ENCODE results near the gene AQP12A.
"Not testable (repeated sequence)": the region's sequence is repeated elsewhere in the genome, so short reads cannot be mapped to it uniquely, and the experiment has no call there.

Gene AQP12A

DNA sequence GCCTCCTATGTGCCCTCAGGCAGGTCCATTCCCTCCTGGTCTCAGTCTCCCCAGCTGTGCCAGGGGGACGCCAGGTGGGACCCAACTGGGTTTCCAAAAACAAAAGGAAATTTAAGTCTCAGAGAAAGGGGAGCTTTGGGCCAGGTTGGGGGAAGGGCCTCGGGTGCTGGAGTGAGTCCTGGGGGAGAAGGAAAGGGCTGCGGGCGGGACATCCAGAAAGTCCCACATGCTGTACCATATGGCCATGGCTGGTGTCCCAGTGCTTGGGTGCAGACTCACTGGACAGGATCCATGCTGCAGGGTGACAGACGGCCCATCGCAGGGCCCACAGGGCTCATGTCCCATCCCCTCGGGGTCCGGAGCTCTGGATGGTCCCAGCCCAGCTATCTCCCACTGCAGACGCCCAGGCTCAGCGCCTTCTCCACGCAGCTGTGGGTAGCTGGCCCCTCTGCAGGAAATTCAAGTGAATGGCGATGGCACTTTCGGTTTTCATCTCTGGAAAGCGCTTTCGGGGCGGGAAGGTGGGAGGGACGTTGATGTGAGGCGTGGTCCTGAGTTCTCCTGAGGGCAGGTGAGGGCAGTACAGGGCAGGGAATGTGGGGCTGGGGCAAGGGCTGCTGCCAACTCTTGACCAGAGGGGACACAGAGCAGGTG is 1.1 kb upstream of the AQP12A start:
- not testable (repeated sequence) for DNase-seq

DNA sequence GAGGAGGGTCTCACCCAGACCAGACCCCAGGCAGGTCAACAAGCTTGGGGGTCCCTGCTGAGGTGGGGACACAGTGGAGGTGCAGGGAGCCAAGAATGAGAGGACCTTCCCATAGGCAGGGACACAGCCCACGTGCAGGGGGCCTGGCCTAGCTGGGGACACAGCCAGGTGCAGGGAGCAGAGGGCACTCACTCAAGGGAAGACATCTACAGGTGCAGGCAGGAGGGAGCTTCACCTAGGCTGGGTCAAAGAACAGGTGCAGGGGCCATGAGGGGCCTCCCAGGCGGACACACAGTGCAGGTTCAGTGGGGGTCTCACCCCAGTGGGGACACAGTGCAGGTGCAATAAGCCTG is 615 bp upstream of the AQP12A start:
- not testable (repeated sequence) for DNase-seq

DNA sequence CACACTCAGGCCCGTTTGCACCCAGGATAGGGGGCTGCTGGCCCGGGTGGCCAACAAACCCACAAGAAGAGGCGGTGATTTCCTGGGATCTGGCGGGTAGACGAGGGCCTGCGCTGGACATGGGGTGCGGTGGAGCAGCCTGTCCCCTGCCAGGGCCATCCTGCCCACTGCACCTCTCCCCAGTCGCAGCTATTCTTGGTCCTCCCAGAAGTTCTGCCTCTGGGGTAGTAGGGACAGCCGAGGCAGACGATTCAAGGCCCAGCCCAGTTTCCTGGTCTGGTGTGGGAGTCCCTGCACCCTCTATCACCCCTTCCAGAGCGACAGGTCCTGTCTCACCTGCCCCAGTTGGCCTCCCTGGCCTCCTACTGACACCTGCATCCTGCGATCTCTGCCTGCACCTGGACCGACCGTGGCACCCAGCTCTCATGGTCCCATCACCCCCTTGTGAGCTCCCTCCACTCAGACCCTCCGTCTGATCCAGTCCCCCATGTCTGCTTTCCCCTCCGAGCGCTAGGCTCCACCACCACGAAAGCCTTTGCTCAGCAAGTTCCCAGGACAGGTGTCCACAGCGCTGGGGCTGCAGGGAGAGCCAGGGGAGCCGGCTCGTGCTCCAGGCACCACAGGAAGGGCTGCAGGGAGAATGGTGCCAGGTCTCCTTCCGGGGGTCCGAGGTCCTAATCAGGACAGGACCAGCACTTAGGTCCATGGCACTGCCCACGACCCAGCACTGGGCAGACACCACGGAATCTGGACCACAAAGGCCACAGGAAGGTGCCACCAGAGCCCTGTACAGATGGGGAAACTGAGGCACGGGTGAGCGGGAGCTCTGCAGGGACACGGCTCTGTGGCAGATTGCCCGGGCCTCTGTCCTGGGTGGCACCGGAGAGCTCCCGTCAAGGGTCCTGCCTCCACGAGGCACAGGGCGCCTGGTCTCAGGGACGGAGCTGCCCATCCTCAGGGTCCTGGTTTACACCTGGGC is 1.2 kb downstream of the AQP12A start:
- not testable (repeated sequence) for DNase-seq

DNA sequence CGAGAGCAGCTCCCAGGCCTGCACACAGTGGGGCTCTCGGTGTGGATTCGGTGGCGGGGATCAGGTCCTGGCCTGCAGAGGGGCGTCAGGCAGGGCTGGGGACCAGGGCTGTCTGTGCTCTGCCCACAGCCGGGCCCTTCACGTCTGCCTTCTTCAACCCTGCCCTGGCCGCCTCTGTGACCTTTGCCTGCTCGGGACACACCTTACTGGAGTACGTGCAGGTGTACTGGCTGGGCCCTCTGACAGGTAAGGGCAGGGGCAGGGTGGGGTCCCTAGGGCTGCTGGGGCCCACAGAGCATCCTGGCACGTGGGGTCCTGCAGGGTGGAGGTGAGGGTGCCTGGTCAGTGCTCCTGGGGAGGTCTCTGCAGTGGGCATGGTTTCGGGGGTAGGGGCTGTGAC is 2.6 kb downstream of the AQP12A start:
- DNase-seq, result not testable (repeated sequence)

DNA sequence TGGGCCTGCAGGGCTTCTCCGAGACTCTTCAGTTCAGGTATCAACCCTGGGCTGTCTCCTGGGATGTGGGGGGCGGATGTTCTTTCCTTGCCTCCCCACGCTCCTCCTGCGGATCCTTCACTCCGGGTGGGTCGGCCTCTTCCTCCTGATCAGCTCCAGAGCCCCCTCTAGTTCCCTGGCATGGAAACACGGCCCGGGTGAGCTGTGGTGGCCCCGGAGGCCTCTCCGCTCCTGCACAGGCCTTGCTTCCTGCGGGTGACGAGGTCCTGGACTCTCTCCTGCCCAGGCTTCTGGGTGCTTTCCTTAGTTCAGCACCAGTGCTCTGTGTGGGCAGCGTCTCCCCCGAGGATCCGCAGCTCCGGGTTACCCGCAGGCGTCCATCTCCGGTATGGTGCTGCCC is 3.9 kb downstream of the AQP12A start:
- not testable (repeated sequence) for DNase-seq

DNA sequence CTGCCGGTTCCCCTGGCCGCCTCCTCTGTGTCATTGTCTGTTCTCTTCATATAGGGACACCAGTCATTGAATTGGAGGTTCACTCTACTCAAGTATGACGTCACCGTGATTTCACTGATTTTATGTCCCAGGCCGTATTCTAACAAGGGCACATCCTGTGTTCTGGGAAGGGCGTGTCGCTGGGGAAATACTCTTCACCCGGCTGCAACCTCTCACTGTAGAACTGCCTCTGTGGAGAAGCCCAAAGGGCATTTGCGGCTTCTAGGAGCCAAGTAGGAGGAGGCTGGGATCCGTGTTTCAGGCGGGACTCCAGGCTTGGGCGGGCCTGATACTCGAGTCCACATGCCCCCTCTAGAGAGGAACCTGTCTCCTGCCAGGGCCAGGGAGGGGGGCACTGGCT is 4.8 kb downstream of the AQP12A start:
- not testable (repeated sequence) for DNase-seq

DNA sequence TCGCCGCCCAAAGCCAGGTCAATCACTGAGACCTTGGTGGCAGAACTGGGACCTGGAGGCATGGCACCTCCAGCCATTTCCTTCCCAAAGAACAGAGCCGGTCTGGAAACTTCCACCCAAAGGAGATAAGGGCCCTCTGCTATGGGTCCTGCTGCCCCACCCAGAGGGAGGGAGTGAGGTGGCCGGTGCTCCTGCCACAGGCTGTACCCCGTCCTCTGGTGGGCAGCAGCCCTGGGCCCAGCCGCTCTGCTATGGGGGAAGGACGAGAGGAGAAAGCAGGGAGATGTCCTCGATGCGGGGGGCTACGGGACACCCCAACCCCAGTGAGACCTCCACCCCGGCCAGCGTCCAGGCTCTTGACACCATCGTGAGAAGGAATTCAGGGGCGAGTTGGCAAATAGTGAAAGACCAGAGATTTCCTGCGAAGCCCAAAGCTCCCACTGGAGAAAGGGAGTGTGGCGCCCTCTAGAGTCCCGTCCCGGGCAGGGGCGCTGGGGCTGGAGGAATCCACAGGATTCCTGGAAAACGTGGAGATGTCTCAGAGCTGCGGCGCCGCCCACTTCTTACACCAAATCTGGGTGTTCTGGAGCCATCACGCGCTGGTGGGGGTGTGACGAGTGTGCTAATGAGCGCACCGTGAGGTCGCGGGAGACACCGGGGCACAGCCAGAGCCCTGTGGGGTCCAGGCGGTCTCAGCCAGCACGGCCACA is 7.3 kb downstream of the AQP12A start:
- DNase-seq, result not testable (repeated sequence)

DNA sequence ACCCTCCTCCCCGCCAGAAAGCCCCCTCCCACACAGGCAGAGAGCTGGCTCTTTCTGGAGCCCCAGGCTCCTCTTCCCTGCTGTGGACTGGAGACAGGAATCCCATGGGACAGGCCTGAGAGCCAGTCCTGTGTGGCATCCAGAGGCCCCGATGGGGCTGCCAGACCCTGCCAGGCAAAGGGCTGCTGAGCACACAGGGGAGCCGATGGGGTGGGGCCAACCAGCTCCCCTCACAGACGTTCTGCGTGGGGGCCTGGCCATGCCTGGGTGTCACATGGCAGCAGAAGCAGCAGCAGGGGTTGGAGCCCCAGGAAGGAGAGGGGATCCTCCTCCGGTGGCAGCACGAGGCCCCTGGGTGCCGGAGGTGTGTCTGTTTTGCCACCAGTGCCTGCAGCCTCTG is 8.2 kb downstream of the AQP12A start:
- DNase-seq, result not testable (repeated sequence)

DNA sequence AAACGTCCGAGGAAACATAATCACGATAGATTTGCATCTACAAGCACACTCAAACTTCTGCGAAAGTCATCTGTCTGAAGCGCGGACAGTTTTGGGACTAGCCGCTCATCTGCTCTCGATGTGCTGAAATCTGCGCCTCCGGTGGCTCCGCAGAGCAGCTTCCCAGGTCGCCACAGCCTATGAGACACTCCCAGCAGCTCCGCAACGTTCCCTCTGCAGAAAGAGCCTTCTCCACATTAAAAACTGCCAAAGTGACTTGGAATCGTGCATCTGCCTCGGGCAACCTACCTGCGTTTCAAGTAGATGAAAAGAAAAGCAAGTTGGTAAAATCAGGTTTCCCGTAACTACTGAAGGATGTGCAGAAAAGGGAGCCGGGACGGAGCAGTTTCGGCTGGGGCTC is 8.9 kb downstream of the AQP12A start:
- DNase-seq, result not testable (repeated sequence)

DNA sequence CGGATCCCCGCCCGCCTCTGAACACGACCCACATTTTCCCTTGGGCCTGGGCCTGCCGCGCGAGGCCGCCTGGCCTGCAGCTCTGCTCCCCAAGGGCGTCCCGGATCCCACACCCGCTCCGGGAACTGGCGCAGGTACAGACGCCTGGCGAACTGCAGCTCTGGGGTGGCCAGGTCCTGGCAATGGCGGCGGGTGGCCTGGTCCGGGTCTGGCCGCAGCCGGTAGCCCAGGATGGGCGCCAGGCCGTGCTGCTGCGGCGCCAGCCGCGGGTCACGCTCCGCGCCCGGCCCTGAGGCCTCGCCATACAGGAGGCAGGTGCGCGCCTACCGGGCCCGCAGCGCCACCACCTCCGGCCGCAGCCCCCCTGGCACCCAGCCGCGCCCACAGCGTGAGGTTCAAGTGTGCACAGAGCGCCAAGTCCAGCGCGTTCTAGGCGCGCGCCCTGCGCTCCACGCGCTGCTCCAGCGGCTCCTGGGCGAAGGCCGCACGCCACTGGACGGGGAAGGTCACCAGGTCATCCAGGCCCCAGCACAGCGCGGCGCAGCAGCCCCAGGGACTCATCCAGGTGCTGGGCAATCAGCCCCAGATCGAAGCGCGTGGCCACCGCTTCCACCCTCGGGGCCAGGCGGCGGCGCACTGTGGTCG is 9.5 kb downstream of the AQP12A start:
- no peak for DNase-seq

DNA sequence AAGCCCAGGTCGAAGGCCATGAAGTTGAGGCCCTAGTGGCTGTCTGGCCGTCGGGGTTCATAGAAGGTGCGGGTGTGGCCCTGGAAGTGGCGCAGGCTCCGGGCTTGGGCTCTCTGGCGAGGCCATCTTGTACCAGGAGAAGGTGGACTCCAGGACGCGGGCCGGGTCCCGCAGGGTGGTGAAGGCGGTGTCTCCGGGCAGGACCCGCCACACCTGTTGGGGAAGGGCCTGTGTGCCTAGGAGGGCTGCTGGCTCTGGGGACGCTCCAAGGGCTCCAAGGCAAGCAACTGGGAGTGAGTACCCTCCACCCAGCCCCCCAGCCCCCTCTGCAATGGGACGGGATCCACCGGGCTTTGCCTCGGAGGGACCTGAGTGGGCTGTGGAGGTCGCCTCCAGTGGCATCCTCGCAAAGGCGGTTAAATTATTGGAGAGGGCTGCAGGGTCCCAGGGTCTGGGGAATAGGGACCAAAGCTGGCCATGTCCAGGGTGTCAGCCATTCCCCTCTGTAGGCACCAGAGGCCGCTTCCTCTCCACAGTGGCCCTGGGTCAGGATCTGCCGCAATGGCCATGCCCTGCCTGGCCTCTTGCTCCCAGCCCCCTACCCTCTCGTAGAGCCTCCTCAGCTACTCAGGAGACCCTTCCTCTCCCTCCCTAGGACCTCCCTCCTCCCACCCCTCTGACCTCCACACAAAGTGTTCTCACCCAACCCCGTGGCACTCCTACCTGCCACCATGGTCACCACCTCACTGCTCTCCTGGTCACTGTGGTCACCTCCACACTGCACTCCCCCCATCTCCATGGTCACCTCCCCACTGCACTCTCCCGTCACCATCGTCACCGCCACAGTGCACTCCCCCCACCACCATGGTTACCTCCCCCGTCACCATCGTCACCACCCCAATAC is 10.3 kb downstream of the AQP12A start:
- no peak for DNase-seq

DNA sequence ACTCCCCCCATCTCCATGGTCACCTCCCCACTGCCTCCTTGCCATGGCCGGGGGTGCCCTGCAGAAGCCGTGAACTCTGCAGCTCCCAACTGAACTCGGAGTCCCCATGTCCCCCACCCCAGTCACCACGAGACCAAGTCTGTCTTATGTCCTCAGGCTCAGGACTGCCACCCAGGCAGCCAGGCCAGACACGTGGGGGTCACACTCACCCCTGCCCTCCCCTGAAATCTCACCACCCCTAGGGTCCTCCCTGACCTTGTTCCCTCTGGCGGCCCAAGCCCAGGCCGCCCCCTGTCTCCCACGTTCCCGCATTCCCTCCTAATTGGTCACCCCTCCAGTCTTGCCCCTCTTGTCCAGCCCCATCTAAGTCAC is 11.0 kb downstream of the AQP12A start:
- DNase-seq, result no peak

DNA sequence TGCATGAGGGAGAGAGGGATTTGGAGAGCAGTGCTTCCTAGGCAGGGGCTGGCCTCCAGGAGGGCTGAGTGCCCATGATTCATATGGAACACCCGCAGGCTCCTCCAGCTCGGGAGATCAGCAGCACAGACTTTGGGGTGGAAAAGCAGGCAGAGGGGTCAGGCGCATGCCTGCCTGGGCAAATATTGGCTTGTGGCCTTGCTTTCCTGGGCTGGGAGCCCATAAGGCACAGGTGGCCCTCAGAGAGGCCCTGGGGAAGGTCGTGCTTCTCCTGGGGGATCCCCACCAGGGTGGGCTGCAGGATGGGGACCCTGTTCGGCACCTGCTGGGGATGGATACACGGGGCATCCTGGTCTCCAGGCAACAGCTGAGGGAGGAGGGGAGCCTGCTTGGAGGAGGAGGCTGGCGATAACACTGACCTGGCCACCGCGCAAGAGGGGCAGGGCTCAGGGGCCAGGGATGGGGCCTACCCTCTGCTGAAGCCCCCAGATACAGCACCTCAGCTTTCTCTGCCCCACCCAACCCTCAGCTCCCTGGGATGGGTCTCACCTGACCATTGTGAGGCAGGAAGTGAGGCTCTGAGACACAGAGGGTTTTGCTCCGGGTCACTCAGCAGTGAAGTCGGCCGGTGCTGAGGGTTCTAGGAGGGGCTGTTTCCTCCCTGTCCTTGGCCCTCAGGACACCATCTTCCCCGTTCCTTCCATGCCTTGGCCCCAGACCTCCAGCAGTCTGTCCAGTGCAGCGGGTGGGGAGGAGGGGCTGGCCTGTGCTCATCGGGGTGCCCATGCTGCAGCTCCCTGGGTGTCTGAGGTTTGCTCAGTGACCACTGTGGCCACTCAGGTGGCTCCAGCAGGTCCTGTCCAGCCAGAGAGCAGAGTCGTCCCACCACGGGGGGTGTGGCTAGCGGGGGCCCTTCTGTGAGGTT is 12.0 kb downstream of the AQP12A start:
- DNase-seq, result no peak

DNA sequence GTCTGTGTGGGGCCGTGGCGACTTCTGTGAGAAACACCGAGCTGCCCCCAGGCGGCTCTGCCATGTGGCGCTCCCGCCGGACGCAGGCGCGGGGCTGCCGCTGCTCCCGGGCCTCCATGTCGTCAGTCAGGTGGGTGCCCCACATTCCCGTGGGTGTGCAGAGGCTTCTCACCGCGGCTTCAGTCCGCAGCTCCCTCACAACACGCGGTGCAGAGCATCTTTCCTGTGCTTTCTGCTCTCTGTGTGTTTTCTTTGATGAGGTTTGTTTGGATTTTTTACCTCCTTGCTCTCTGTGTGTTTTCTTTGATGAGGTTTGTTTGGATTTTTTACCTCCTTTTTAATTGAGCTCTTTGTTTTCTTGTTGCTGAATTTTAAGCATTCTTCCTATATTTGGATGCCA is 13.0 kb downstream of the AQP12A start:
- peak; percentile 12 for DNase-seq

DNA sequence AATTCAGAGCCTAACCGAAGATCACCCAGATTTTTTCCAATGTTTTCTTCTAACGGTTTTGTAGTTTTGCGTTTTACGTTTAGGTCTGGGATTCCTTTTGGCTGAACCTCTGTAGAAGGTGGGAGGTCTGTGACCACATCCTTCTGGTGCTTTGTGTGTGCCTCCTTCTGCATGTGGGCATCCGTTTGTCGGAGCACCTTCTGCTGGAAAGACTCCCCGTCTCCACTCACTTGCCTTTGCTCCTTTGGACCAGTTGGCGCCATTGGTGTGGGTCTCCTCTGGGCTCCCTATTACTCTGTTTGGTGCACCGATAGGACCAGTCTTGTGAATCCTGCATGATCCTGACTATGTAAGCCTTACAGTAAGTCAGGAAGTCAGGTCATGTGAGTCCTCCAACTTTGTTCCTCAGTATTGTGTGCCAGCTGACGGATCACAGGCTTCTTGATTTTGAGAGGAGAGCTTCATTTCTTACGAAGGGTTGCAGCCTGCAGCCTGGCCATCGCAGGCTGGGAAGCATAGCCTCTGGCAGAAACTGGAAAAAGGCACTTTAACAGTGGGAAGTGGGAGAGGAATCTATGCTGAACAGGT is 13.6 kb downstream of the AQP12A start:
- no peak for DNase-seq

DNA sequence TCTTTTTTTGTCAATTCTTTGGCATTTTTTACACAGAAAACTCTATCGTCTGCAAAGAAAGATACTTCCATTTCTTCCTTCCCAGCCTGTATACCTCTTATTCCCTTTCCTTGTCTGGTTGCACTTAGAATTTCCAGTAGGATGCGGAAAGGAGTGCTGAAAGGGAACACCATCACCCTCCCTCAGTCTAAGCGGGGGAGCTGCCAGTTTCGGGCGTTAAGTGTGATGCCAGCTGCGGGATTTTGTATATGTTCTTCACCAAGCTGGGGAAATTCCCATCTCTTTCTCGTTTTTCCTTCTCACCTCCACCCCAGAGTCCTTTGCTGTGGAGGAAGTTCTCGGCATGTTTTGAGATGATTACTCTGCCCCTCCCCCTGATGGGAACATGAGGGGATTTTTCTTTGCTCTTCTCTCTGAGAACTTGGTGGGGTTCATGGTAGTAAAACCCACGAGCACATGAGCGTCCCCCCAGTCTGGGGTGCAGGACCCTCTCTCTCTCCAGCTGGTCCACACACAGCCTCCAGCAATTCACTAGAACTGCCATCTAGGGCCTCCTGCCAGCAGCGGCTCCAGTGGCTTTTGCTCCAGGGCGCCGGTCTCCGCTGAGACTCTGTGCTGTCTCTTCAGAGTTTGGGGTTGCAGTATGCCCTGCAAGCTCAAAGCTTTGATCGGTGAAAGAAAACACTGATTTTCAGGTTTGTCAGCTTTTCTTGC is 15.5 kb downstream of the AQP12A start:
- no peak for DNase-seq

DNA sequence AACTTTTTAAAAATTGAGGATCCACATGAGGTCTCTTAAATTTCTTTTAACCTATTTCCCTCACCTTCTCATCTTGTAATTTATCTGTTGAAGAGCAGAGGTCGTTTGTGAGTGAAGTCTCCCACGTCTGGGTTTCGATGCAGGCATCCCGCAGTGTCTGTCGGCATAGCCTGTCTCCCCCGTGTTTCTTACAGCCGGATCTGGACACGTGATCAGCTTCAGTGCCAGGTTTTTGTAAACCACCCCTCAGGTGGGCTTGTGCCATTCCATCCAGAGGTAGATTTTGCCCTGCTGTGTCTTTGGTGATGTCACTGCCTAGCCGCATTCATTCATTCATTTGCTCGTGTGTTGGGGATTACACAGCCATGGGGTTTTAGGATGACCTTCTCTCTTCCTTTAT is 16.2 kb downstream of the AQP12A start:
- no peak for DNase-seq

DNA sequence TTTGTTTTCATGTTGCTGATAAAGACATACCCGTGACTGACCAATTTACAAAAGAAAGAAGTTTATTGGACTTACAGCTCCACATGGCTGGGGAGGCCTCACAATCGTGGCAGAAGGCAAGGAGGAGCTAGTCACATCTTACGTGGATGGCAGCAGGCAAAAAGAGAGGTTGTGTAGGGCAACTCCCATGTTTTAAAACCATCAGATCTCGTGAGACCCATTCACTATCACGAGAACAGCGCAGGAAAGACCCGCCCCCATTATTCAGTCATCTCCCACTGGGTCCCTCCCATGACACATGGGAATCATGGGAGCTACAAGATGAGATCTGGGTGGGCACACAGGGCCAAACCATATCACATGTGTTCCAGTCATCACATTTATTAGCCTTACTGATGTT is 16.8 kb downstream of the AQP12A start:
- DNase-seq, result no peak

DNA sequence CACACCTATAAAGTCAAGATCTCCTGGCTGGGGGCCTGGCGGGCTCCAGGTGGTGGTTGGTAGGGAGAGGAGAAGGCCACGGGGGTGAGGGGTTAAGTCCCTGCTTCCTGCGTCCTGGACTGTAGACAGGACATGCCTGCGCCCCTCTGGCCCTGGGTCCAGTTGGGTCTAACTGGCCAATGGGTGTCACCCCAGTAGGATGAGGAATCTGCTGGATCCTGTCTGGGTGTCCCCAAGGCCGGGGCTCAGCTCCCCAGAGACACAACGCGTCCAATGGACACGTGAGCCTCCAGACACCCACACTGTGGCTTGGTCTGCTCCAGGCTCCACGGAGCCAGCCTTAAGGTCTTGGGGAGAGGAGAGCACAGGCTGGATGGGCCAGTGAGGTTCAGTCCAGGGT is 19.6 kb downstream of the AQP12A start:
- DNase-seq, result no peak

DNA sequence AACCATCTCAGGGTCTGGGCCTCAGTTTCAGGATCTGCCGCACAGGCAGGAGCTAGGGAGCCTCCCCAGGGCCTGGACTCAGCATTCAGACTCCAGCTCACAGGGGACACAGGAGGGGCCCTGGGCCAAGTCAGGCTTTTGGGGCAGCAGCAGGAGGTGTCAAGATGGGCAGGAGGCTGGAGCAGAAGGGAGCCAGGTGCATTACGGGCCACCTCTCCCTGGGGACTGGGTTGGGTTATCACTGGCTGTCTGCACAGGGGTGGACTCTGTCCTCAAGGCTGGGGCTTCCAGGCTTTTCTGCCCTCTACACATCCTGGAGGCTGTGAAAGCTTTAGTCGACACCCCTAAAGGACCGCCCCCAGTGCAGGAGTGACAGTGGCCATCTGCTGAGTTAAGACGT is 20.0 kb downstream of the AQP12A start:
- no peak for DNase-seq

Measured in CD4-positive, alpha-beta T cell treated with Interleukin-21 for 1 hour (primary cell).